HEK293 (cell line): ENCODE data around the gene CBFA2T2.
A peak's percentile ranks its signal among the peaks of the same experiment; 100 is the strongest.

ENCODE experiments used
- CTCF ChIA-PET: fragments of 350-600 bp; formaldehyde crosslinking; extraction: SDS; loops from one replicate; lab custom pipeline; 2021; ENCODE audit warnings: antibody characterized with exemption; lab: Yijun Ruan, JAX
- POLR2A ChIA-PET: fragments of 300-600 bp; formaldehyde crosslinking; extraction: SDS; loops from one replicate; lab custom pipeline; 2020; ENCODE audit warnings: antibody characterized with exemption, inconsistent platforms; lab: Yijun Ruan, JAX
- H3K27ac ChIP-seq: fragments of 200-500 bp; sonication (Bioruptor generic); 2 replicates; pipeline ENCODE4 v1.5.1; 2014; ENCODE audit warnings: low read depth, low read length, control low read depth, inconsistent platforms; ENCODE audit errors: extremely low read depth
- H3K36me3 ChIP-seq, 2 experiments: fragments of 200-500 bp in 1 of 2; sonication (Bioruptor generic) in 1 of 2; 1 replicate in 1 of 2; 2 replicates in 1 of 2; pipeline ENCODE4 v1.5.1; 2014 to 2017; ENCODE audit warnings: inconsistent platforms in 2 of 2, low read length in 2 of 2; ENCODE audit not compliant: control insufficient read depth in 2 of 2, insufficient read depth in 1 of 2
- H3K4me1 ChIP-seq: fragments of 200-500 bp; sonication (Bioruptor generic); 2 replicates; pipeline ENCODE4 v1.5.1; 2014; ENCODE audit warnings: mild to moderate bottlenecking, low read length, inconsistent platforms; ENCODE audit not compliant: control insufficient read depth, insufficient read depth
- H3K4me3 ChIP-seq: 2 replicates; pipeline ENCODE4 v1.5.1; 2011; ENCODE audit warnings: low read depth, mild to moderate bottlenecking, control low read depth, low read length, moderate library complexity
- H3K9me3 ChIP-seq: fragments of 200-500 bp; sonication (Bioruptor generic); 2 replicates; pipeline ENCODE4 v1.5.1; 2014; ENCODE audit warnings: low read depth, low read length, inconsistent platforms; ENCODE audit not compliant: control insufficient read depth, insufficient read depth
- BCL11A ChIP-seq: fragments of 450-650 bp; formaldehyde crosslinking; IDR thresholded peaks from 2 replicates; pipeline ENCODE4 v1.5.1; 2016; ENCODE audit warnings: low read depth, missing biosample characterization, missing genetic modification characterization
- KLF9 ChIP-seq: fragments of 450-650 bp; formaldehyde crosslinking; IDR thresholded peaks from 2 replicates; pipeline ENCODE4 v1.5.1; 2016; ENCODE audit warnings: missing biosample characterization, missing genetic modification characterization, low read depth
- MEIS1 ChIP-seq: sonication (generic); formaldehyde crosslinking; IDR thresholded peaks from 2 replicates; pipeline ENCODE4 v1.8.1; 2022; ENCODE audit warnings: missing genetic modification reagents, mild to moderate bottlenecking, borderline replicate concordance
- PRDM1 ChIP-seq: fragments of 450-650 bp; formaldehyde crosslinking; IDR thresholded peaks from 2 replicates; pipeline ENCODE4; 2016; ENCODE audit warnings: missing biosample characterization, missing genetic modification characterization
- REST ChIP-seq: fragments of 450-650 bp; formaldehyde crosslinking; IDR thresholded peaks from 2 replicates; pipeline ENCODE4 v1.5.1; 2016; ENCODE audit warnings: missing biosample characterization, missing genetic modification characterization
- SETDB1 ChIP-seq: IDR thresholded peaks from one replicate; pipeline ENCODE4 v1.6.1; 2017; ENCODE audit warnings: mild to moderate bottlenecking, low read length, moderate library complexity, mixed read lengths; ENCODE audit not compliant: insufficient read length
- TCF7L2 ChIP-seq: IDR thresholded peaks from 2 replicates; pipeline ENCODE4 v1.6.1; 2011; ENCODE audit warnings: low read depth, mild to moderate bottlenecking, inconsistent platforms, low read length, moderate library complexity, borderline replicate concordance
- ZBTB17 ChIP-seq: fragments of 450-650 bp; formaldehyde crosslinking; IDR thresholded peaks from 2 replicates; pipeline ENCODE4 v1.5.1; 2016; ENCODE audit warnings: missing biosample characterization, missing genetic modification characterization
- ZBTB44 ChIP-seq: fragments of 450-650 bp; IDR thresholded peaks from 2 replicates; pipeline ENCODE4 v1.5.1; 2018; ENCODE audit warnings: missing biosample characterization, mild to moderate bottlenecking, missing genetic modification characterization
- ZBTB49 ChIP-seq: fragments of 450-650 bp; formaldehyde crosslinking; IDR thresholded peaks from 2 replicates; pipeline ENCODE4 v1.5.1; 2016; ENCODE audit warnings: missing biosample characterization, missing genetic modification characterization, low read depth
- ZNF133 ChIP-seq: fragments of 450-650 bp; formaldehyde crosslinking; IDR thresholded peaks from 2 replicates; pipeline ENCODE4 v1.5.1; 2016; ENCODE audit warnings: missing biosample characterization, missing genetic modification characterization
- ZNF138 ChIP-seq: fragments of 450-650 bp; formaldehyde crosslinking; IDR thresholded peaks from 2 replicates; pipeline ENCODE4 v1.5.1; 2016; ENCODE audit warnings: missing biosample characterization, missing genetic modification characterization, borderline replicate concordance
- ZNF16 ChIP-seq: fragments of 450-650 bp; formaldehyde crosslinking; IDR thresholded peaks from 2 replicates; pipeline ENCODE4 v1.5.1; 2016; ENCODE audit warnings: low read depth, missing biosample characterization, missing genetic modification characterization
- ZNF280C ChIP-seq: fragments of 450-650 bp; formaldehyde crosslinking; IDR thresholded peaks from 2 replicates; pipeline ENCODE4 v1.5.1; 2016; ENCODE audit warnings: missing biosample characterization, missing genetic modification characterization
- ZNF302 ChIP-seq: fragments of 450-650 bp; formaldehyde crosslinking; IDR thresholded peaks from 2 replicates; pipeline ENCODE4 v1.5.1; 2016; ENCODE audit warnings: missing biosample characterization, missing genetic modification characterization, low read depth
- ZNF394 ChIP-seq: fragments of 450-650 bp; formaldehyde crosslinking; IDR thresholded peaks from 2 replicates; pipeline ENCODE4 v1.5.1; 2016; ENCODE audit warnings: missing biosample characterization, missing genetic modification characterization, mild to moderate bottlenecking, moderate library complexity, borderline replicate concordance
- ZNF510 ChIP-seq: fragments of 450-650 bp; formaldehyde crosslinking; IDR thresholded peaks from 2 replicates; pipeline ENCODE4 v1.5.1; 2018; ENCODE audit warnings: mild to moderate bottlenecking, missing genetic modification characterization, missing biosample characterization; ENCODE audit not compliant: insufficient replicate concordance
- ZNF626 ChIP-seq: fragments of 450-650 bp; sonication (Bioruptor Pico); formaldehyde crosslinking; IDR thresholded peaks from 2 replicates; pipeline ENCODE4 v1.5.1; 2018; ENCODE audit warnings: missing biosample characterization, missing genetic modification characterization, inconsistent platforms
- ZNF692 ChIP-seq: fragments of 450-650 bp; formaldehyde crosslinking; IDR thresholded peaks from 2 replicates; pipeline ENCODE4 v1.5.1; 2016; ENCODE audit warnings: missing biosample characterization, missing genetic modification characterization
- ZSCAN16 ChIP-seq: fragments of 450-650 bp; formaldehyde crosslinking; IDR thresholded peaks from 2 replicates; pipeline ENCODE4 v1.5.1; 2016; ENCODE audit warnings: missing biosample characterization, missing genetic modification characterization

CBFA2T2 gene

GRCh38 chr20:33518071-33518470, 28.2 kb downstream of the CBFA2T2 start (continued):
- TF ChIP-seq ZNF280C (tag by site-specific recombination) = no peak
- TF ChIP-seq ZNF394 (tag by site-specific recombination) = no peak
- TF ChIP-seq ZBTB44 (tag by site-specific recombination) = no peak
- no peak for TF ChIP-seq REST (tag by site-specific recombination)
- no peak for TF ChIP-seq MEIS1 (CRISPR knock-in tag)
- TF ChIP-seq ZNF133 (tag by site-specific recombination) = no peak
- no peak for TF ChIP-seq SETDB1
- TF ChIP-seq TCF7L2 = no peak
- no peak for TF ChIP-seq ZNF16 (tag by site-specific recombination)
- TF ChIP-seq ZBTB17 = peak; percentile 83
- TF ChIP-seq PRDM1 (tag by site-specific recombination) = no peak
- TF ChIP-seq ZSCAN16 (tag by site-specific recombination) = no peak
- no peak for TF ChIP-seq KLF9
- TF ChIP-seq BCL11A (tag by site-specific recombination) = peak; percentile 34; the same call in 1 of the 2 replicates
- no peak for TF ChIP-seq ZNF138 (tag by site-specific recombination)
- TF ChIP-seq, all 188 proteins: peak for 8

GRCh38 chr20:33521461-33521860, 31.6 kb downstream of the CBFA2T2 start:
- Histone ChIP-seq H3K4me3 (no peak overlapping the region), H3K9me3 (no peaks in the 10 kb centered on the region), H3K4me1 (peaks cover 13% of the 10 kb centered on the region), H3K36me3 (peaks cover 0 to 3% of the 10 kb centered on the region in 2 experiments; a peak in 2 of 3 replicates), H3K27ac (no peak overlapping the region)
- ChIA-PET POLR2A (interaction anchor here (0.5 to 1.0 kb wide), 4 partner anchors 32 to 1173 kb away, joined by 3 to 4 read pairs (median 3); partner anchors contain the start of gene CBFA2T2), CTCF (interaction anchor here (0.6 kb wide), 1 partner anchor 101 kb away, joined by 3 read pairs; no protein-coding TSS in a partner anchor)
- TF ChIP-seq ZNF510 (tag by site-specific recombination) (no peak), ZNF302 (no peak), ZNF692 (tag by site-specific recombination) (no peak), ZNF626 (no peak), ZBTB49 (tag by site-specific recombination) (no peak)
